WTC11 (cell line): ENCODE data around the gene ASB4. TPM values are rescaled to one million over a fixed set of nuclear protein-coding genes. Genes with fewer than 3 reads are reported as not detected.

ENCODE experiments used
- ATAC-seq: fragments of 200-7000 bp; cut with Tn5 transposase; 2 replicates; pipeline ENCODE4 v1.10.0; 2021; ENCODE audit warnings: mild to moderate bottlenecking, moderate library complexity
- CTCF ChIA-PET: fragments of 300-600 bp; sonication (Branson Sonifier 250); formaldehyde crosslinking; loops from one replicate; lab custom pipeline; 2021; ENCODE audit warnings: antibody characterized with exemption; lab: Charles Lee
- POLR2A ChIA-PET: fragments of 350-600 bp; sonication (Branson Sonifier 250); formaldehyde crosslinking; loops from one replicate; lab custom pipeline; 2021; ENCODE audit warnings: antibody characterized with exemption; lab: Charles Lee
- DNase-seq: peaks from one replicate; pipeline ENCODE4 v3.0.0; 2021; ENCODE audit warnings: low spot score
- H3K27ac Mint-ChIP-seq: 2 replicates; pipeline ENCODE4 v1.8.0; 2021; ENCODE audit warnings: mixed read lengths
- H3K27me3 Mint-ChIP-seq: 2 replicates; pipeline ENCODE4 v1.8.0; 2021; ENCODE audit warnings: low read depth, mild to moderate bottlenecking, moderate library complexity, mixed read lengths
- H3K36me3 Mint-ChIP-seq: 2 replicates; pipeline ENCODE4 v1.8.0; 2021; ENCODE audit warnings: mixed read lengths
- H3K4me1 Mint-ChIP-seq: 2 replicates; pipeline ENCODE4 v1.8.0; 2022; ENCODE audit warnings: mixed read lengths
- H3K4me3 Mint-ChIP-seq: 2 replicates; pipeline ENCODE4 v1.8.0; 2021; ENCODE audit warnings: mild to moderate bottlenecking, moderate library complexity, mixed read lengths
- H3K9me3 Mint-ChIP-seq: 2 replicates; pipeline ENCODE4 v1.8.0; 2021; ENCODE audit warnings: mixed read lengths
- ARID4B ChIP-seq: sonication (generic); formaldehyde crosslinking; IDR thresholded peaks from 2 replicates; pipeline ENCODE4 v1.8.0; 2023; ENCODE audit warnings: missing genetic modification reagents, mild to moderate bottlenecking, borderline replicate concordance
- CBFB ChIP-seq: sonication (generic); formaldehyde crosslinking; IDR thresholded peaks from 2 replicates; pipeline ENCODE4 v1.8.1; 2022; ENCODE audit warnings: mild to moderate bottlenecking, low read depth, missing genetic modification reagents
- CTCF ChIP-seq: fragments of 200-600 bp; IDR thresholded peaks from 2 replicates; pipeline ENCODE4 v1.8.0; 2022; ENCODE audit warnings: antibody characterized with exemption
- ESRRA ChIP-seq: sonication (generic); formaldehyde crosslinking; IDR thresholded peaks from 2 replicates; pipeline ENCODE4 v1.8.1; 2022; ENCODE audit warnings: mild to moderate bottlenecking, missing genetic modification reagents, borderline replicate concordance
- HMGA2 ChIP-seq: fragments of 250-450 bp; sonication (Bioruptor Pico); IDR thresholded peaks from 2 replicates; pipeline ENCODE4 v1.4.0; 2021; ENCODE audit warnings: mild to moderate bottlenecking, moderate library complexity
- MXD4 ChIP-seq: fragments of 250-450 bp; sonication (Bioruptor Pico); IDR thresholded peaks from 2 replicates; pipeline ENCODE4 v1.8.0; 2021; ENCODE audit warnings: mild to moderate bottlenecking, moderate library complexity, borderline replicate concordance
- NFYB ChIP-seq: sonication (generic); formaldehyde crosslinking; conservative IDR thresholded peaks from 2 replicates; pipeline ENCODE4 v1.8.0; 2022; ENCODE audit warnings: low read depth, missing genetic modification reagents
- RORB ChIP-seq: fragments of 250-450 bp; sonication (Bioruptor Pico); IDR thresholded peaks from 2 replicates; pipeline ENCODE4 v1.9.0; 2021; ENCODE audit warnings: mild to moderate bottlenecking
- ZNF423 ChIP-seq: fragments of 250-450 bp; sonication (Bioruptor Pico); IDR thresholded peaks from 2 replicates; pipeline ENCODE4 v2.1.2; 2022; ENCODE audit warnings: mild to moderate bottlenecking, moderate library complexity
- total RNA-seq: library from RNA; stranded (reverse); gene quantifications from 3 replicates; pipeline ENCODE4 v1.2.3, GENCODE V29; 2021
- TF ChIP-seq, protein P1 (sequence below): fragments of 250-450 bp; sonication (Bioruptor Pico); IDR thresholded peaks from 2 replicates; pipeline ENCODE4 v1.9.0; 2021; ENCODE audit warnings: moderate library complexity, mild to moderate bottlenecking, inconsistent platforms, borderline replicate concordance
- TF ChIP-seq, protein P2 (sequence below): sonication (generic); formaldehyde crosslinking; IDR thresholded peaks from 2 replicates; pipeline ENCODE4 v1.8.1; 2023; ENCODE audit warnings: mild to moderate bottlenecking, missing genetic modification reagents
- TF ChIP-seq, protein P3 (sequence below): fragments of 250-450 bp; sonication (Bioruptor Pico); IDR thresholded peaks from 2 replicates; pipeline ENCODE4 v2.1.2; 2022; ENCODE audit warnings: mild to moderate bottlenecking, moderate library complexity
- TF ChIP-seq, protein P4 (sequence below): sonication (generic); formaldehyde crosslinking; IDR thresholded peaks from 2 replicates; pipeline ENCODE4 v1.8.0; 2022; ENCODE audit warnings: mild to moderate bottlenecking, missing genetic modification reagents
- TF ChIP-seq, protein P5 (sequence below): sonication (generic); formaldehyde crosslinking; IDR thresholded peaks from 2 replicates; pipeline ENCODE4 v1.8.0; 2022; ENCODE audit warnings: missing genetic modification reagents
- TF ChIP-seq, protein P6 (sequence below): fragments of 250-450 bp; sonication (Bioruptor Pico); conservative IDR thresholded peaks from 2 replicates; pipeline ENCODE4 v1.9.0; 2021; ENCODE audit warnings: mild to moderate bottlenecking
- TF ChIP-seq, protein P7 (sequence below): sonication (generic); formaldehyde crosslinking; IDR thresholded peaks from 2 replicates; pipeline ENCODE4 v1.8.1; 2023; ENCODE audit warnings: mild to moderate bottlenecking, missing genetic modification reagents, moderate library complexity

The ASB4 gene
- total RNA-seq, 1 experiment from 2014 or later: not detected

GRCh38 chr7:95578299-95578855 lies 92.6 kb downstream of the ASB4 start:
- H3K36me3 Mint-ChIP-seq: no peaks in the 10 kb centered on the region
- CTCF ChIA-PET: no interaction called here
- no peak overlapping the region for H3K27ac Mint-ChIP-seq
- H3K4me1 Mint-ChIP-seq: peaks cover 5% of the 10 kb centered on the region; the same call in 1 of the 2 replicates
- ATAC-seq (no peak), DNase-seq (no peak)
- no peaks in the 10 kb centered on the region for H3K27me3 Mint-ChIP-seq
- H3K9me3 Mint-ChIP-seq: peaks cover 5% of the 10 kb centered on the region
- POLR2A ChIA-PET: no interaction called here
- no peak overlapping the region for H3K4me3 Mint-ChIP-seq
- no peak for TF ChIP-seq ESRRA (CRISPR knock-in tag)
- TF ChIP-seq, protein P1, sequence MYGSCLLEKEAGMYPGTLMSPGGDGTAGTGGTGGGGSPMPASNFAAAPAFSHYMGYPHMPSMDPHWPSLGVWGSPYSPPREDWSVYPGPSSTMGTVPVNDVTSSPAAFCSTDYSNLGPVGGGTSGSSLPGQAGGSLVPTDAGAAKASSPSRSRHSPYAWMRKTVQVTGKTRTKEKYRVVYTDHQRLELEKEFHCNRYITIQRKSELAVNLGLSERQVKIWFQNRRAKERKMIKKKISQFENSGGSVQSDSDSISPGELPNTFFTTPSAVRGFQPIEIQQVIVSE (CRISPR knock-in tag): no peak
- TF ChIP-seq, protein P2, sequence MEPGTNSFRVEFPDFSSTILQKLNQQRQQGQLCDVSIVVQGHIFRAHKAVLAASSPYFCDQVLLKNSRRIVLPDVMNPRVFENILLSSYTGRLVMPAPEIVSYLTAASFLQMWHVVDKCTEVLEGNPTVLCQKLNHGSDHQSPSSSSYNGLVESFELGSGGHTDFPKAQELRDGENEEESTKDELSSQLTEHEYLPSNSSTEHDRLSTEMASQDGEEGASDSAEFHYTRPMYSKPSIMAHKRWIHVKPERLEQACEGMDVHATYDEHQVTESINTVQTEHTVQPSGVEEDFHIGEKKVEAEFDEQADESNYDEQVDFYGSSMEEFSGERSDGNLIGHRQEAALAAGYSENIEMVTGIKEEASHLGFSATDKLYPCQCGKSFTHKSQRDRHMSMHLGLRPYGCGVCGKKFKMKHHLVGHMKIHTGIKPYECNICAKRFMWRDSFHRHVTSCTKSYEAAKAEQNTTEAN (CRISPR knock-in tag): no peak
- TF ChIP-seq ZNF423 (CRISPR knock-in tag): no peak
- TF ChIP-seq, protein P3, sequence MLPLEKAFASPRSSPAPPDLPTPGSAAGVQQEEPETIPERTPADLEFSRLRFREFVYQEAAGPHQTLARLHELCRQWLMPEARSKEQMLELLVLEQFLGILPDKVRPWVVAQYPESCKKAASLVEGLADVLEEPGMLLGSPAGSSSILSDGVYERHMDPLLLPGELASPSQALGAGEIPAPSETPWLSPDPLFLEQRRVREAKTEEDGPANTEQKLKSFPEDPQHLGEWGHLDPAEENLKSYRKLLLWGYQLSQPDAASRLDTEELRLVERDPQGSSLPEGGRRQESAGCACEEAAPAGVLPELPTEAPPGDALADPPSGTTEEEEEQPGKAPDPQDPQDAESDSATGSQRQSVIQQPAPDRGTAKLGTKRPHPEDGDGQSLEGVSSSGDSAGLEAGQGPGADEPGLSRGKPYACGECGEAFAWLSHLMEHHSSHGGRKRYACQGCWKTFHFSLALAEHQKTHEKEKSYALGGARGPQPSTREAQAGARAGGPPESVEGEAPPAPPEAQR (CRISPR knock-in tag): no peak
- TF ChIP-seq CTCF: no peak
- TF ChIP-seq NFYB (CRISPR knock-in tag): no peak
- TF ChIP-seq RORB (CRISPR knock-in tag): no peak
- TF ChIP-seq HMGA2 (CRISPR knock-in tag): no peak
- TF ChIP-seq, protein P4, sequence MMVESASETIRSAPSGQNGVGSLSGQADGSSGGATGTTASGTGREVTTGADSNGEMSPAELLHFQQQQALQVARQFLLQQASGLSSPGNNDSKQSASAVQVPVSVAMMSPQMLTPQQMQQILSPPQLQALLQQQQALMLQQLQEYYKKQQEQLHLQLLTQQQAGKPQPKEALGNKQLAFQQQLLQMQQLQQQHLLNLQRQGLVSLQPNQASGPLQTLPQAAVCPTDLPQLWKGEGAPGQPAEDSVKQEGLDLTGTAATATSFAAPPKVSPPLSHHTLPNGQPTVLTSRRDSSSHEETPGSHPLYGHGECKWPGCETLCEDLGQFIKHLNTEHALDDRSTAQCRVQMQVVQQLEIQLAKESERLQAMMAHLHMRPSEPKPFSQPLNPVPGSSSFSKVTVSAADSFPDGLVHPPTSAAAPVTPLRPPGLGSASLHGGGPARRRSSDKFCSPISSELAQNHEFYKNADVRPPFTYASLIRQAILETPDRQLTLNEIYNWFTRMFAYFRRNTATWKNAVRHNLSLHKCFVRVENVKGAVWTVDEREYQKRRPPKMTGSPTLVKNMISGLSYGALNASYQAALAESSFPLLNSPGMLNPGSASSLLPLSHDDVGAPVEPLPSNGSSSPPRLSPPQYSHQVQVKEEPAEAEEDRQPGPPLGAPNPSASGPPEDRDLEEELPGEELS (CRISPR knock-in tag): no peak
- no peak for TF ChIP-seq CBFB (CRISPR knock-in tag)
- no peak for TF ChIP-seq MXD4 (CRISPR knock-in tag)
- TF ChIP-seq, protein P5, sequence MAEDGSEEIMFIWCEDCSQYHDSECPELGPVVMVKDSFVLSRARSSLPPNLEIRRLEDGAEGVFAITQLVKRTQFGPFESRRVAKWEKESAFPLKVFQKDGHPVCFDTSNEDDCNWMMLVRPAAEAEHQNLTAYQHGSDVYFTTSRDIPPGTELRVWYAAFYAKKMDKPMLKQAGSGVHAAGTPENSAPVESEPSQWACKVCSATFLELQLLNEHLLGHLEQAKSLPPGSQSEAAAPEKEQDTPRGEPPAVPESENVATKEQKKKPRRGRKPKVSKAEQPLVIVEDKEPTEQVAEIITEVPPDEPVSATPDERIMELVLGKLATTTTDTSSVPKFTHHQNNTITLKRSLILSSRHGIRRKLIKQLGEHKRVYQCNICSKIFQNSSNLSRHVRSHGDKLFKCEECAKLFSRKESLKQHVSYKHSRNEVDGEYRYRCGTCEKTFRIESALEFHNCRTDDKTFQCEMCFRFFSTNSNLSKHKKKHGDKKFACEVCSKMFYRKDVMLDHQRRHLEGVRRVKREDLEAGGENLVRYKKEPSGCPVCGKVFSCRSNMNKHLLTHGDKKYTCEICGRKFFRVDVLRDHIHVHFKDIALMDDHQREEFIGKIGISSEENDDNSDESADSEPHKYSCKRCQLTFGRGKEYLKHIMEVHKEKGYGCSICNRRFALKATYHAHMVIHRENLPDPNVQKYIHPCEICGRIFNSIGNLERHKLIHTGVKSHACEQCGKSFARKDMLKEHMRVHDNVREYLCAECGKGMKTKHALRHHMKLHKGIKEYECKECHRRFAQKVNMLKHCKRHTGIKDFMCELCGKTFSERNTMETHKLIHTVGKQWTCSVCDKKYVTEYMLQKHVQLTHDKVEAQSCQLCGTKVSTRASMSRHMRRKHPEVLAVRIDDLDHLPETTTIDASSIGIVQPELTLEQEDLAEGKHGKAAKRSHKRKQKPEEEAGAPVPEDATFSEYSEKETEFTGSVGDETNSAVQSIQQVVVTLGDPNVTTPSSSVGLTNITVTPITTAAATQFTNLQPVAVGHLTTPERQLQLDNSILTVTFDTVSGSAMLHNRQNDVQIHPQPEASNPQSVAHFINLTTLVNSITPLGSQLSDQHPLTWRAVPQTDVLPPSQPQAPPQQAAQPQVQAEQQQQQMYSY (CRISPR knock-in tag): no peak
- TF ChIP-seq, protein P6, sequence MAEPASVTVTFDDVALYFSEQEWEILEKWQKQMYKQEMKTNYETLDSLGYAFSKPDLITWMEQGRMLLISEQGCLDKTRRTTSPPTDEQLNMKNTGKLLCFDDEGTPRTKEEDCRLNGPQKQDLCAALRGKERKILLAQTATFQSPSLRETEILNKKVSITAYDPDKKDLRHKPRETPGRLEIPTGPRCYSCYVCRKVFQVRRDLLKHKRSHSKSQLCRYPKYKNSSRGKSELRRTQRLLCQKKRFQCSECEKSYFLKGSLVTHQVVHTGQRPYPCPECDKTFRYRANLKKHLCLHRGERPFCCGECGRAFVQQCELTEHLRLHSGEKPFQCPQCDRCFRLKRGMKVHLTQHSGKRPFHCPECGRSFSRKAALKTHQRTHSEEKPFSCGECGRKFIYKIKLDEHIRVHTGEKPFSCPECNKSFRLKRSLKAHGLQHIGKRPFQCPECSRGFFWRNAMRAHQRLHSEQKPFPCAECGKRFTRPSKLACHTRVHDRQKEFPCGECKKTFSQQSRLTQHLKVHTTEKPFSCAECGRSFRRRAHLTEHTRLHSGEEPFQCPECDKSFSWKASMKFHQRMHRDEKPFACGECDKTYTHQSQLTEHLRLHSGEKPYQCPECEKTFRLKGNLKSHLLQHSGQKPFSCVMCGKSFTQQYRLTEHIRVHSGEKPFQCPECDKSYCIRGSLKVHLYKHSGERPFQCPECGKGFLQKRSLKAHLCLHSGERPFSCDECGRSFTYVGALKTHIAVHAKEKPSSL (CRISPR knock-in tag): no peak
- no peak for TF ChIP-seq ARID4B
- TF ChIP-seq, protein P7, sequence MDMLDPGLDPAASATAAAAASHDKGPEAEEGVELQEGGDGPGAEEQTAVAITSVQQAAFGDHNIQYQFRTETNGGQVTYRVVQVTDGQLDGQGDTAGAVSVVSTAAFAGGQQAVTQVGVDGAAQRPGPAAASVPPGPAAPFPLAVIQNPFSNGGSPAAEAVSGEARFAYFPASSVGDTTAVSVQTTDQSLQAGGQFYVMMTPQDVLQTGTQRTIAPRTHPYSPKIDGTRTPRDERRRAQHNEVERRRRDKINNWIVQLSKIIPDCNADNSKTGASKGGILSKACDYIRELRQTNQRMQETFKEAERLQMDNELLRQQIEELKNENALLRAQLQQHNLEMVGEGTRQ (CRISPR knock-in tag): no peak
